GM19324 (cell line): ENCODE measurements around the gene PREP.
"Not testable (repeated sequence)": the region's sequence is repeated elsewhere in the genome, so short reads cannot be mapped to it uniquely, and the experiment has no call there.

Experiments used
- ATAC-seq: cut with Tn5 transposase; IDR thresholded peaks from one replicate; pipeline ENCODE4 v1.9.1; 2021; ENCODE audit warnings: mild to moderate bottlenecking, moderate library complexity; ENCODE audit not compliant: unreplicated experiment, low FRiP score

Gene PREP

DNA sequence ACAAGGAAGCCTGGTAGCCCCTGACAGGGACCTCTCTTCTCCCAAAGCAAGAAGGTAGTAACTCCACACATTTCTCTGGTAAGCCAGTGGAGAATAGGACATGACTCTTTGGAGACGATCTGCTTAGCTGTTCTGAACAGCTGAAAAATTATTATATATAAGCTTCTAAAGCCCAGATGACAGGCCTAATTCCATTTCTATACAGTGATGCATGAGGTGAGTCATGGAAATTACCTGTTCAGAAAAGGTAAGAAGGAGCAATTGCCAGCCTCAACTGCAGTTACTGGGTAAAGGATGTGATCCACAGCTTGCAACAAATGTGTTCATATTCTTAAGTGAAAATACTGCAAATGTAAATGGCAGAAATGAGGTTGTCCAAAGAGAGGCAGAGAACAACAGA is 54.0 kb downstream of the PREP start:
- no peak for ATAC-seq

DNA sequence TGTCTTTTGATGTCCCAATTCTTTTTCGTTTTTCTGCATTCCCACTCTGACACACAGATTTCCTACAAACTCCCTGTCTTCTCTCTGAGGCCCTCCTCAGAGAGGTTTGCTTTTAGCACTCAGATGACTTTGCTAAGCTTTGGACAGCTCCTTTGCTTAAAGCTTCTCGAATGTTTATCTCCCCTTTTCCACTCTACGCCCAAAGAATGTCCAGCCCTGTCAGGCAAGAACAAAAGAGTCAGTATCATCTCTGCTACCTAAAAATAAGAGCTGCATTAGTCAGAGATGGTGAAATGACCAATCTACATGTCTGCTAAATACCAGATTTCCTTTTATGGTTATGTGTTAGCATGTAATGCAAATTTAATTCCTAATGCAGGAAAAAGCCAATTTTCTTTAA is 56.8 kb downstream of the PREP start:
- no peak for ATAC-seq

DNA sequence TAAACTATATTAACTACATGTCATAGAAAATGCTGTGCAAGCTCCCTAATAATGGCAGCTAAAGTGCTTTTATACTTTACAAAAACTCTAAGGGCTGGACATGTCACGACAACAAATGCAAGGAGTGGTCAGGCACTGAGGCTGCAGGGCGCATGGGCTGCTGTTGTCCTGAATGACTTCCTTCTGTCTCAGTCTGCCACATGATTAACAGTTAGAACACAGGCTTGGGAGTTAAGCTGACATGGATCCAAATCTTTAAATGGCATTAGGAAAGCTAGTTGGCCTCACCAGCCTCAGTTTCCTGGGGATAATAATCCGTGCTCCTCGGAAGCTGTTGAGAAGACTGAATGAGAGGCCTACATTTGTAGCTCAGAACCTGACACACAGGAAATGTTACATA is 57.4 kb downstream of the PREP start:
- no peak for ATAC-seq

DNA sequence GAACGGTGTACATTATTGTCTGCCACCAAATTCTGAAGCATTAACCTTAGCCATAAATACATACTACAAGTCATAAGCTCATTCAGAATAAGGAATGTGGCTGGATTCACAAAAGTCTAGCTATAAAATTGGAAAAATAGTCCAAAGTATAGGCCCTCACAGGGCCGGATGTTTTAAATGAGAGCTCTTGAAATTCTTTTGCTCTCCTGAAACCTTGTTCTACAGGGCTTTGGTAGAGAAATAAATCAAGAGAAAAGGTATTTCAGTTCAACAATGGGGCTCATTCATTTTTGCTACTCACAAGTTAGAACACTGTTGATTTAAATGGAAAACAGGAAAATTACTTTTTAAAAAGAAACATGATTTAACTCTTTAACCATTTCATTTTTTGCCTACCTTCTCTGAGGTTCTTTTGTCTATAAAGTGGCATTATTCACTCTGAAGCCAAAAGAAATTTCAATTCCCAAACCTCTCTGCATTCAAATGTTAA is 58.0 kb downstream of the PREP start:
- ATAC-seq, result no peak

DNA sequence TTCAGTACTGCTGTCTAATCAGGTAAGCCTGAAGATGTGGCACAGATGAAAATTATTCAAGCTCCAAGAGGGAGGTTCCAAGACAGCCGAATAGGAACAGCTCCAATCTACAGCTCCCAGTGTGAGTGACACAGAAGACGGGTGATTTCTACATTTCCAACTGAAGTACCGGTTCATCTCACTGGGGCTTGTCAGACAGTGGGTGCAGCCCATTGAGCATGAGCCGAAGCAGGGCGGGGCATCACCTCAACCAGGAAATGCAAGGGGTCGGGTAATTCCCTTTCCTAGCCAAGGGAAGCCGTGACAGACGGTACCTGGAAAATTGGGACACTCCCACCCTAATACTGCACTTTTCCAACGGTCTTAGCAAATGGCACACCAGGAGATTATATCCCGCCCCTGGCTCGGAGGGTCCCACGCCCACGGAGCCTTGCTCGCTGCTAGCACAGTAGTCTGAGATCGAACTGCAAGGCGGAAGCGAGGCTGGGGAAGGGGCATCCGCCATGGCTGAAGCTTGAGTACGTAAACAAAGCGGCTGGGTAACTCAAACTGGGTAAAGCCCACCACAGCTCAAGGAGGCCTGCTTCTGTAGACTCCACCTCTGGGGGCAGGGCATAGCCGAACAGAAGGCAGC is 64.4 kb downstream of the PREP start:
- ATAC-seq, result not testable (repeated sequence)

DNA sequence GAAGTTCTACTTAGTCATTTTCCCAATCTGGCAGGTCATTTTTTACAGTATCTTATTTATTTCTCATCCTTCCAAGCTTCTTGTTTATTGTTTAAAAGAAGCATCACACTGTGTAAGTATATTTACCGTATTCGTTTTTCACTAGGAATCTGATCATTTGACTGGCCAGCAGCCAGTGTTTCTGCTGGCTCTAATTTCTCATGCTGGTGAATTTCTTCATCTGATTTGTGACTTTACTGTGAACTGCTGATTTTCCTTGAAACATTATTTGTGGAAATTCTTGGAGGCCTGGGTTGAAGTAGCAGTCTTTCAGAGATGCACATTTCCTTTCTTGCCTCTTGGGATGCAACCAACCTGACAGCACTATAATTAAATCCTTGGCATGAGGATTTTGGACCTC is 65.9 kb downstream of the PREP start:
- no peak for ATAC-seq

DNA sequence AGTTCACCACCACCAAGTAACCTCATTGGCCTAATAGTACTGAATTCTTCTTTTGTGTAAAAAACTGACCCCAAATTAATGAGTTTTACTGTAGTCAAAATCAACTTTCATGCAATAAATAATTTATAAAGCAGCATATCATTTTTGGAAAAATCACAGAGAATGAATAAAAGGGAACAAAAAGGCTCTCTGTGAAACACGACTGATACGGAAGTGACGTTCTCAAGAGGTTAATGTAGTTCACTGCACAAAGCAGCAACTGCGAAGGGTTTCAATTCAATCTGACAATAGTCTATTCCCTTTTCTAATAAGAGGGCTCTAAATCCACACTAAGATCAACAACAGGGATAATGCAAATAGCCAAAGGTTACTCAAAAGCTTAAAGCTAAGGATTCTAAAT is 70.3 kb downstream of the PREP start:
- no peak for ATAC-seq

DNA sequence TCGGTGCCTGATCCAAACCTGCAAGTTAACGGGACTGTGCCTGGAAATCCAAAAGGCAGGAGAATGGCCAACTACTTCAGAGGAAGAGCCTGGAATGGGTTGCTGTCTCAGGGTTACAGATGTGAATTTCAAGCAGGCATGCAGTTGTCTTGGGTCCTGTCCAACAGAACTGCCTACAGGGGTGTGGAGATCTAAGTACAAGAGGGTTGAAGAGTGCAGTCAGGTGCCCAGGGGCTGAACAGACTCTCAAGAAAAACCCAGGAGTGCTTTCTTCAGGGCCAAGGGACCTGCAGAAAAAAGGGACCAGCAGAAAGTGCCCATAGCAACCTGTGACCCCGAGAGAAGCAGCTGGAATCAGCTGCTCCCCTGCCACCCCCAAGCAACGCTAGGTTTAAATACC is 71.0 kb downstream of the PREP start:
- no peak for ATAC-seq

DNA sequence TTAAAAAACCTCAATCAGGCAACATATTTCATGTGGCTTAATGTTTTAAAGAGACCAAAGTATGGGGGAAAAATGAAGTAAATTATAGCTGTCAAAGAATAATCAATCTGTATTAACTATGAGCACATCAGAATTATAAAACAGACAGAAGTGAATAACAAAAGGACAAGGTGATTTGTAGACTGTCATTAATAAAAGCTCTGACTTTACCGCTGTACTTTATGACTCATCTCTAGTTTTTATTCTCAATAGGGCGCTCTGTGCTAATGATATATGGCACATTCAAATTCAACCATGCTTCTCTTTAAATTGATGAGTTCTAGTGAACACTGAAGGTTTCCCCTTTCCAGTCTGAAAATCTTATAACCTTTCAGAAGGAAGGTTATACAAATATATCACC is 72.0 kb downstream of the PREP start:
- no peak for ATAC-seq

DNA sequence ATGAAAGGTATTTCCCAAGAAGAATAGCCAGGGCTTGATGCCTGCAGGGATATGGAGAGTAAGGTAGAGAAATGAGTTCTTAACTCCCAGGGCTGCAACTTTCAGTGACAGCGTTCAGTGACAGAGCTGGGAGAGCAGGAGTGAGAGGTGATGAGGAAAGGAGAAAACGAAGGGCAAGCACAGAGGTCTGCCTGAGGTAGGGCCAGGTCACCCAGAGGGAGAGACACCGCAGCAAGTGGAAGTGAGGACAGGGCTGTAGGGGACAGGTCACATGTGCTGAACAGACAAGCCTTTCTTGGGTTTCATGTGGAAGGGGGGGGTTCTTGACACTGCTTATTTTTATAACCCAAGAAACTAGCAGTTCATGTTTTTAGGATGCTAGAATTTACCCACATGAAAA is 72.5 kb downstream of the PREP start:
- no peak for ATAC-seq

DNA sequence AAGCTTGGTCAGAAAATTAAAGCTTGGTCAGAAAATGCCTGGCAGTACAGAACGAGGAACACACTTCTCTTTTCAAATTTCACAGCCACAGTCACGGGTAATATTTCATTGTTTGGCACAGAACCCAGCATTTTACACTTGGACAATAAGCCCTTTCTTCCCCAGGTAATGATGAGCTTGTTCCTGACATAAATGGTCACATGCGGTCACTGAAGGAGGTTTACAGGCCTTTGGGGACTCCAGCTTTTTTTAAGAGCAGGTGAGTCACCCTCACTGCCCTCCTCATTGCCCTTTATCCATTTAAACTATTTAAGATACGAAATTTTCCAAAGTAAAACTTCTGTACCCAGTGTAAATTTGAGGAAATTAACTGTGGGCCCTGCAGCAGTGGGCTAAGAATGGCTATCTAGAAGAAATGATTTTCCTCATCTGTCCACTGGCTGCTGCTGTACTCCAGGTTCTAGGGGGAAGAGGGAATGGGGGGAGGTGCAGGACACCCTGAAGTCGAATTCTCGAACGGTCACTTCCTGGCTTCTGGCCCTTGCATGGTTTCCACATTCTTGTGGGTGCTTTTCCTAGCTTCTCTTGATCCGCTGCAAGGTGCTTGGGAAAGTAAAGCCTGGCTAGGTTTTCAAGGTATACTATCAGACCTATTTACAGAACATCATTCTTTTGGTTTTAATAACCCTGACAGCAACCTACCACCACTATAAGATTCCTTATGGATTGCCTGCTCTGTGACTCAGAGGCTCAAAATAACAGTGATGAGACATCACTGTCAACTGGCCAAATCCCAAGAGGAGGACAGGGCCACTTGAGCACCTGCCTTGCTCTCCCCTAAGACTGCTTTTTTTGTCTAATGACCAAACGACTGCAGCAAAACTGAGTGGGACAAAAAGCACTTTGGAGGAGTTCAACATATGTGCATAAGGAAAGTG is 75.8 kb downstream of the PREP start:
- ATAC-seq, result no peak

DNA sequence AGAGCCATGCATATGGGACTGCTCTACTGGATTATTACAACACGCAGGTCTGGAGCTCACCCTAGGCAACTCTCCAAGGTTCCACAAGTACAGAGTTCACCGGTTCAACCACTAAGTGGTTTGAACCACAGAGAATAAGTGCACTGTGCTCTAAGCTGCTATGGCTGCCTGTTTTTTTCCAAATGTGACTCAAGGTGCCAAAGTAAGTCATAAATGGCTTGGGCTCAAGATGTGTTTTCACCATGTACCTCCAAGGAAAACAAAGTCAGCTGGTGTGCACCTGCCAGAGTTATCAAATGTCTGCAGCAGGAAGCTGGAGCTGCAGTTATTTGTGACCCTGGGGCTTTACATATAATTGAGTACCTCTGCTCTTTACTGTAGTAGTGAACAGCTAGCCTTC is 76.7 kb downstream of the PREP start:
- no peak for ATAC-seq

DNA sequence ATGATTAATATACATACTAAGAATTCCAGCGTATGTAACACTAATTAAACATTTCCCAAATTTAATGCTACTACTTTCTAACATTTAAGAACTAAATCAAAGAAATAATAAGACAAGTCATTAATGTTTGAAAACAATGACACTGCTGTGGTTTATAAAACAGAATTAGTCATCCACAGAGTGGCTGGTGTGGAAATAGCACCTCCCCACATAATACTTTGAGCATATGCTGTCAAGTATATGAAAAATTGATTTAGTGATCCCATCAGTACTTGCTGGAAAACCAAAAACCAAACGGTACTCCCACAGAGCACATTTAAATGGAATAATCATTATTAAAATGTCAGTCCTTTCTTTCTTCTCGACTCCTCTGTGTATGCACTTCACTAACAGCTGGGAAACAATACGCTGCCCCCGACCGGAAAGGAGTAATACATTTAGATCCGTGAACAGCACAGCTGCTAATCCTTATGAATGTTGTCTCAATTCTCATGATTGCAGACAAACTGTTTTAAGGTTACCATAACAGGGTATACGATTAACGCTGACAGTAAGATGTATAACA is 78.4 kb downstream of the PREP start:
- ATAC-seq, result no peak

DNA sequence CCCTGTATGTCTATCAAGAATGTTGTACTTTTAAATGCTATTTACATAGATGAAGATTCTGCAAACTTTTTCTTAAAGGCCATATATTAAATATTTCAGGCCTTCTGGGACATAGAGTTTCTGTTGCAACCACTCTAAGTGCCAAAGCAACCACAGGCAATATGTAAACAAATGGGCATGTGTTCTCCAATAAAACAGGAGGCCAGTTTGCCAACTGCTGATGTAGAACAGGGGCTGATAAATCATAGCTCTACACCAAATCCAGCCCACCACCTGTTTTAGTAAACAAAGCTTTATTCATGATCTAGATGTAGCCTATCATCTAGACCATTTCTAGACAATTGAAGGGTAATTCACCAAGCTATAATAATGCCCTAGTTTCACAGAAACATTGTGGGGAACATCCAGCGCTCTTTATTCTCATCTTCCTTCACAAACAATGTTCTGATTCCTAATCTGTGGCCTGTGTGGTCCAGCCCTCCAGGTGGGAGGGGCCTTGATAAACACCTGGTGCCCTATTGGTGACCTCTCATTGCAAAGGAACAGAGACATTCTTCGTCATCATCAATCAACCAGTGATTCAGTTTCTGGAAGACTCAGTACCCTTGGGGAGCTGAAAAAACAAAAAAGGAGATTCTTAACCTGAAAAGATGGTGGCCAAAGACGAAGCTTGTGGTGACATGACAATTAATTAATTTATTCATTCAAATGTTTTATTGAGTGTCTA is 80.2 kb downstream of the PREP start:
- ATAC-seq, result no peak

DNA sequence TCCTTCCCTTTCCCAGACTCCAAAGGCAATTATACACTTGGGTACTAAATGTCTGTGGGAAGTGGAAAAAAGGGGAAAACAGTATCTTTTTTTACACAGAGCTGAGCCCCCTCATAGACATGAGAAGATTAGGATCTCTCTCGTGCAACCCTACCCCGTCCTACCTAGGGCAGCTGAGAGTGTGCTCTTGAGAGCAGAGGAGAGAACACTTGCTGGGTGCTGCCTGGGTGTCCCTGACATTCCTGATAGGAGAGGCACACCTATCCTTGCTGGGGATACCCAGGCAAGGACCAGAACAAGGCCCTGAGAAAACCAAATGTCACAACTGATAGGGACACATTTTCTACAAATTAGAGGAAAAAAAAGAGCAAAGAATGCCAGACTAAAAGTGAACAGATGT is 81.2 kb downstream of the PREP start:
- no peak for ATAC-seq

DNA sequence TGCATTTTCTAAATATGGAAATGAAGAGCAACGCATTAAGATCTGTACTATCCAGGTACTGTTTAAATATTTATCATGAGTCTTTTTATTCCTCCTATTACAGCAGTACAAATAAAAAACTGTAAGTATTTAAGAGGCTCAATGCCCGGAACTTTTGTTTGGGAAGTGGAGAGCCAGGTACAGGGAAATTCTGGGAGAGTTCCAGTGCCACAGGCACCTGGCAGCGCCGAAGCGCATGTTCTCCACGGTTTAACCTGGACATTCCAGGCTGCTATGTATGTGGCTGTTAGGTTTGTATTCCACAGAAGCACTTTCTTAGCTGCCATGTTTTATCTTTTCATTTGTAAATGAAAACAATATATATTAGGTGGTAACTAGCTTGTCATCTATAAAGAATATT is 81.7 kb downstream of the PREP start:
- no peak for ATAC-seq

DNA sequence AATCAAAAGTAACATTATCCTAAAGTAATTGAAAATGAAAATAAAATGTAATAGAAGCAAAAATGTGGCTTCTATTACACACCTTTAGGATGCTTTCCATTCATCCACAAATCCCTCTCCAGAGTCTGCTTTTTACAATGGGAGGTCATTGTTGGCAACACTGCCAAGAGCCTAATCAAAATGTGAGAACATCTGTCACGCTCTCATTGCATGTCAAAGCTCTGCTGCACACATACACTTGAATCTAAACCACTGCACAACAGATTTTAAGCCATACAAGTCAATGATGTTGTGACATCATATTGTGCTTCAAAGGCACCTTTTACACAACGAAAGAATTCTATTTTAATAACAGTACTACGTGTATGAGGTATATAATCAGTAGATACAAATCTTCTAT is 82.1 kb downstream of the PREP start:
- ATAC-seq, result no peak

DNA sequence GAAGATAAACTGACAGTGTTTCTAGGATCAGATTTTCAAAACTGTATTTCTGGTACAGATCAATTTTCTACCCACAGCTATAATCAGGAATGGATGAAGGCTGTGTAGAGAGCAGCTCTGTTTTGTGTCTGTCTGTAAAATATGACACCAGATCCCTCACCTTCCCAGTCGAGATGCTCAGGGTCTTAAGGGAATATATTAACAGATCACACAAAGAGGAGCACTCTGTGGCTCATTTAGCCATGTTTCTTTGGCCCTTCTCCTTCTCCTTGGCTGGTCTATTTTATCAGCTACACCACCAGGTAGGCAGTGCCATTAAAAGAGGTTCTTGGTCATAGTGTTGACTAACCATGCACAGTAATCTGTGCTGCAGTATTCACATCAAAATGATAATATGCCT is 82.6 kb downstream of the PREP start:
- no peak for ATAC-seq

DNA sequence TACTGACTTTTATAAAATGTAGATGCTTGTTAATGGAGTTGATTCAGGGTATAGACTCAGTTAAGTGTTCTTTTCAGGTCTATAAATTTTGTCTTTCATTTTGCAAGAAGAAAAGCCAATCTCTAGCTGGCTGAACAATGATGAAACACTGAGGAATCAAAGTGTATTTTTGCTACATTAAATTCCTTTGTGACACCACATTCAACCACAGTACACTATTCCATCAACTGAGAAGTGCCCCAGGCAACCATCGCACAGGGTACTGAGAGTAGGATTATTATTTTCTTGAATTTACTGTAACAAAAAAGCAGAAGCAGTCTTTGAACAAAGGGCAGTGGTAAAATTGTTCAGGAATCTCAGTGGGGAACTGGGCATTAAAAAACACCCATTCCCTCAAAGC is 83.6 kb downstream of the PREP start:
- no peak for ATAC-seq

DNA sequence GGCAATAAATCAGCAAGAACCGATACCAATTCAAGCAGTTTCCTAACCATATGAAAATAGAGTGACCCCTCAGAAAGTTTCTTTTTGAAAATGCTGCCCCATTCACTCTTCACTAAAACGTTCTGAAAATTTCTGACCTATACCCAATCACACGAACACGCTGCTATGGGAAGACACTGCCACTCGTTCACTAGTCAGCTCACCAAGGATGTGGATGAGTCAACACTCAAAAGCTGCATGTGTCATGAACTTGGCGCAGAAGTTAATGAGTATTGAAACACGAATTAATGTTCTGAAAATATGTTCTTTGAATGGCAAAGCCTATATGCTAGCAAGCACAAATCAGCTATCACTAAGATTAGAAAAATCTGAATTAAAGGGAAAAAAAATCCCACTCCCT is 84.2 kb downstream of the PREP start:
- no peak for ATAC-seq
